Measurements from ENCODE around the gene DPYD.

- TF ChIP-seq CTCF (conservative IDR thresholded peaks at IDR 0.05; ENCODE audit: low read length) (no peak), EZH2phosphoT487 (IDR thresholded peaks at IDR 0.05; ENCODE audit: borderline replicate concordance) (no peak)
Observed at GRCh38 chr1:97833881-97834280, 87.0 kb downstream of the DPYD start.

All from Loucy (cell line).